ENCODE data around the gene LYVE1. TPM values are rescaled to one million over a fixed set of nuclear protein-coding genes. Genes with fewer than 3 reads are reported as not detected.

Gene LYVE1
- total RNA-seq, 1 donor from 2014 or later, result not detected

DNA sequence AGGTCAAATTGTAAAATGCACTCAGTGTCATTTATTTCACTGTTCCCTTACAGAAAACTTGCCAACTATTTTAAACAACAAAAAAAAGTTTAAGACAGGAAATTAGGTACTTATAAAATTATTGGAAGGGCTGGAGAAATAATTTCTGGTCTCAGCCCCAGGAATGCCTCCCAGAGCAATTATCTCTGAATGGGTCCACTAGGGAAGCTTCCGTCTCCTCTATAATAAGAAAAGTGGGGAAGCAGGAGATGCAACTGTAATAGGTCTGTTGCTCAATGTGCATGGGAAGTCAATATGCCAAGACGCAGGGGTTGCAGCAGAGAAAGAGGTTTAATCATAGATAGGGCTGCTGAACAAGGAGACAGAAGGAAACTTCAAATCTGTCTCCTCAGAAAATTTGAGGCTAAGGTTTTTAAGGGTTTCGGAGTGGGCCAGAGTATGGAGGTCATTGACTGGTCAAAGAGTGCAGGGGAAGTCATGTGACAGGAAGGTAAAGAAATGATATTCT is 16.6 kb downstream of the LYVE1 start:
- no peak for DNase-seq
- no peaks in the 10 kb centered on the region for H3K36me3 Mint-ChIP-seq (ENCODE audit: low read depth)
- H3K9me3 Mint-ChIP-seq, result peaks cover 4% of the 10 kb centered on the region
- ChIA-PET CTCF (interaction anchor here (2.0 kb wide), 1 partner anchor 11 kb away, joined by 6 read pairs; the partner anchor contains the start of gene RNF141), POLR2A (no interaction called here)
- H3K27ac Mint-ChIP-seq, result no peak overlapping the region
- H3K27me3 Mint-ChIP-seq, result no peaks in the 10 kb centered on the region
- no peak for ATAC-seq (ENCODE audit: low read depth)
- intact Hi-C loops (cut with micrococcal nuclease), result no loop called here
- H3K4me3 Mint-ChIP-seq, result no peak overlapping the region
- TF ChIP-seq CTCF (IDR thresholded peaks at IDR 0.05), result no peak
- H3K4me1 Mint-ChIP-seq, result peaks cover 27% of the 10 kb centered on the region

- H3K4me3 Mint-ChIP-seq, result no peak overlapping the region
- no peak for DNase-seq
- H3K36me3 Mint-ChIP-seq (ENCODE audit: low read depth), result no peaks in the 10 kb centered on the region
- no peak for TF ChIP-seq CTCF (IDR thresholded peaks at IDR 0.05)
- ChIA-PET CTCF (interaction anchor here (1.3 to 2.0 kb wide), 2 partner anchors 9 to 11 kb away, joined by 4 to 6 read pairs; partner anchors contain the start of gene RNF141), POLR2A (interaction anchor here (0.6 kb wide), 1 partner anchor 9 kb away, joined by 8 read pairs; no protein-coding TSS in a partner anchor)
- peaks cover 24% of the 10 kb centered on the region for H3K4me1 Mint-ChIP-seq
- intact Hi-C loops (cut with micrococcal nuclease), result no loop called here
- H3K27me3 Mint-ChIP-seq, result no peaks in the 10 kb centered on the region
- H3K27ac Mint-ChIP-seq, result no peak overlapping the region
- ATAC-seq (ENCODE audit: low read depth), result no peak
- H3K9me3 Mint-ChIP-seq, result peaks cover 4% of the 10 kb centered on the region
These were observed 17.2 kb downstream of the LYVE1 start for GRCh38 chr11:10551290-10551592.

DNA sequence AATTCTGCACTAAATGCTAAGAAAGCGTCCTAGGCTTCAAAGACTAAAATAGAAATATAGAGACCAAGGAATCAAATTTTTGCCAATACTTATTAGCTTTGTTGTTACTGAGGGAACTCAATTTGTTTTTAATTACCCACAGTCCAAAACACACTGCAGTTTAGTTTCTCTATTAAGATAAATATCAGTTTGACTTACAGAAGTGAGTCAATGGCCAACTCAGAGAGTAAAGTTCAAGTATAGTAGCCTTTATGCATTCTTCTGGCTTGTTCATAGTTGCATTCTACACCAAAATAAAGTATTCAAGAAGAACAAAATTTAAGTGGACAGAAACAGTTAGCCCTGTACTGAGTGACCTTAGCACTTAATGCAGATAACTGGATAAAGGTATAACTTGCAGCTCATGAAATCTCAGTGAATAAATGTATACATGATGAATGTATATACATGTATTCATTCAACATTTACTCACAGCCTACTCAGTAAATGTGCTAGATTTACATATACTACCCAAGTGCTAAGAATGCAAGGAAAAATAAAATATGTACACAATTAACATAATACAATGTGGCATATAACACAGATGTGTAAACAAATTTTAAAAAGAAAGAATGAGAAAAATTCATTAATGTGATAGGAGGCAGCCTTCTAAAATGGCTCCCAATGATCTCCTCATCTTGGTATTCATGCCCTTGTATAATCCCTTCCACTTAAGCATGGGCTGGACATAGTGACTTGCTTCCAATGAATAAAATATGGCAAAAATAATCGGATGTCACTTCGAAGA is 17.8 kb downstream of the LYVE1 start:
- no peaks in the 10 kb centered on the region for H3K27me3 Mint-ChIP-seq
- TF ChIP-seq CTCF (IDR thresholded peaks at IDR 0.05), result no peak
- no peaks in the 10 kb centered on the region for H3K36me3 Mint-ChIP-seq (ENCODE audit: low read depth)
- intact Hi-C loops (cut with micrococcal nuclease), result no loop called here
- no peak for ATAC-seq (ENCODE audit: low read depth)
- no peak overlapping the region for H3K4me3 Mint-ChIP-seq
- peaks cover 4% of the 10 kb centered on the region for H3K9me3 Mint-ChIP-seq
- ChIA-PET POLR2A (interaction anchor here (0.6 kb wide), 1 partner anchor 8 kb away, joined by 8 read pairs; no protein-coding TSS in a partner anchor), CTCF (interaction anchor here (1.3 to 2.0 kb wide), 2 partner anchors 9 to 10 kb away, joined by 4 to 6 read pairs; partner anchors contain the start of gene RNF141)
- no peak overlapping the region for H3K27ac Mint-ChIP-seq
- no peak for DNase-seq
- H3K4me1 Mint-ChIP-seq, result peaks cover 24% of the 10 kb centered on the region

GRCh38 chr11:10544491-10545465 is 23.7 kb downstream of the LYVE1 start:
- DNase-seq (peak; percentile 31), ATAC-seq (ENCODE audit: low read depth) (peak; percentile 45)
- ChIA-PET CTCF (interaction anchor here (0.8 kb wide), 2 partner anchors 78 to 103 kb away, joined by 3 to 4 read pairs; no protein-coding TSS in a partner anchor), POLR2A (interaction anchor here (0.5 to 1.4 kb wide), 3 partner anchors 18 to 97 kb away, joined by 3 to 5 read pairs (median 3); no protein-coding TSS in a partner anchor)
- Mint-ChIP-seq H3K4me1 (peaks cover 61% of the 10 kb centered on the region), H3K4me3 (no peak overlapping the region), H3K27ac (peak overlapping the region; percentile 61), H3K9me3 (peaks cover 5% of the 10 kb centered on the region), H3K27me3 (no peaks in the 10 kb centered on the region), H3K36me3 (ENCODE audit: low read depth) (peaks cover 14% of the 10 kb centered on the region)
- intact Hi-C loops (cut with micrococcal nuclease), result loop anchor here (5.0 kb wide), 2 partner anchors 33 to 787 kb away; no protein-coding TSS in a partner anchor
- no peak for TF ChIP-seq CTCF (IDR thresholded peaks at IDR 0.05)
